WTC11 (cell line): ENCODE data around the gene ABCA13.

Experiments
- ATF2 ChIP-seq: sonication (generic); formaldehyde crosslinking; IDR thresholded peaks from 2 replicates; pipeline ENCODE4 v1.8.1; 2022; ENCODE audit warnings: low read depth, missing genetic modification reagents, borderline replicate concordance
- CREB1 ChIP-seq: sonication (generic); formaldehyde crosslinking; IDR thresholded peaks from 2 replicates; pipeline ENCODE4 v1.8.0; 2023; ENCODE audit warnings: mild to moderate bottlenecking, missing genetic modification reagents
- CTCF ChIP-seq: fragments of 200-600 bp; IDR thresholded peaks from 2 replicates; pipeline ENCODE4 v1.8.0; 2022; ENCODE audit warnings: antibody characterized with exemption
- ESRRA ChIP-seq: sonication (generic); formaldehyde crosslinking; IDR thresholded peaks from 2 replicates; pipeline ENCODE4 v1.8.1; 2022; ENCODE audit warnings: mild to moderate bottlenecking, missing genetic modification reagents, borderline replicate concordance
- FOXP1 ChIP-seq: sonication (generic); formaldehyde crosslinking; IDR thresholded peaks from 2 replicates; pipeline ENCODE4 v1.8.0; 2022; ENCODE audit warnings: missing genetic modification reagents, mild to moderate bottlenecking, moderate library complexity, borderline replicate concordance
- KAT7 ChIP-seq: sonication (generic); formaldehyde crosslinking; IDR thresholded peaks from 2 replicates; pipeline ENCODE4 v1.8.1; 2023; ENCODE audit warnings: missing genetic modification reagents, mild to moderate bottlenecking, borderline replicate concordance
- NFYB ChIP-seq: sonication (generic); formaldehyde crosslinking; conservative IDR thresholded peaks from 2 replicates; pipeline ENCODE4 v1.8.0; 2022; ENCODE audit warnings: low read depth, missing genetic modification reagents

- TF ChIP-seq FOXP1 (CRISPR knock-in tag) (no peak), ATF2 (CRISPR knock-in tag) (no peak), ESRRA (CRISPR knock-in tag) (no peak), CTCF (no peak), CREB1 (no peak), KAT7 (CRISPR knock-in tag) (no peak), NFYB (CRISPR knock-in tag) (no peak)
These were observed 103.4 kb downstream of the ABCA13 start for GRCh38 chr7:48274662-48275061.
